Stimulated activated CD8-positive, alpha-beta memory T cell treated with anti-CD3 and anti-CD28 coated beads, Interleukin-2, amount 100 ng/mL, for 48 hours (primary cell): ENCODE data around the gene DYTN.

Experiments used
- DNase-seq, 2 donors: peaks; one replicate each; pipeline ENCODE4 v3.0.0-alpha.2; 2020; ENCODE audit warnings: low read depth in 2 of 2

Gene DYTN

GRCh38 chr2:206611736-206612135, 106.5 kb downstream of the DYTN start:
- DNase-seq, result no peak

GRCh38 chr2:206611191-206611590, 107.0 kb downstream of the DYTN start:
- no peak for DNase-seq

GRCh38 chr2:206610451-206610850, 107.7 kb downstream of the DYTN start:
- DNase-seq, result no peak

- DNase-seq, result no peak
Measured at GRCh38 chr2:206603243-206603642, 115.0 kb downstream of the DYTN start.
